HG03575 (cell line): ENCODE data around the gene ESRRG.
"Not testable (repeated sequence)": the region's sequence is repeated elsewhere in the genome, so short reads cannot be mapped to it uniquely, and the experiment has no call there.

Experiments
- ATAC-seq: cut with Tn5 transposase; IDR thresholded peaks from one replicate; pipeline ENCODE4 v1.9.1; 2021; ENCODE audit not compliant: unreplicated experiment, insufficient number of reproducible peaks, low FRiP score; ENCODE audit errors: extremely low read depth

The ESRRG gene

GRCh38 chr1:216710598-216711333 is 12.5 kb downstream of the ESRRG start:
- no peak for ATAC-seq

GRCh38 chr1:216710055-216710454 is 13.2 kb downstream of the ESRRG start:
- no peak for ATAC-seq

- ATAC-seq: no peak
Measured at GRCh38 chr1:216705676-216706075, 17.6 kb downstream of the ESRRG start.

GRCh38 chr1:216704065-216704464 is 19.2 kb downstream of the ESRRG start:
- ATAC-seq: not testable (repeated sequence)

- ATAC-seq: peak; percentile 86
Measured at GRCh38 chr1:216702170-216702569, 21.1 kb downstream of the ESRRG start.

GRCh38 chr1:216700779-216701178 is 22.4 kb downstream of the ESRRG start:
- no peak for ATAC-seq

GRCh38 chr1:216691710-216692109 is 31.5 kb downstream of the ESRRG start:
- ATAC-seq: no peak

GRCh38 chr1:216690603-216691002 is 32.6 kb downstream of the ESRRG start:
- ATAC-seq: no peak

GRCh38 chr1:216688127-216688657 is 35.0 kb downstream of the ESRRG start:
- no peak for ATAC-seq

- ATAC-seq: no peak
Measured at GRCh38 chr1:216686860-216687766, 36.1 kb downstream of the ESRRG start.

- ATAC-seq: no peak
Measured at GRCh38 chr1:216682752-216683151, 40.5 kb downstream of the ESRRG start.

GRCh38 chr1:216679108-216679507 is 44.1 kb downstream of the ESRRG start:
- no peak for ATAC-seq

GRCh38 chr1:216670118-216670883 is 52.9 kb downstream of the ESRRG start:
- ATAC-seq: no peak

- ATAC-seq: no peak
Measured at GRCh38 chr1:216666441-216666840, 56.8 kb downstream of the ESRRG start.

GRCh38 chr1:216665856-216666255 is 57.4 kb downstream of the ESRRG start:
- no peak for ATAC-seq

- ATAC-seq: no peak
Measured at GRCh38 chr1:216665406-216665805, 57.8 kb downstream of the ESRRG start.

- no peak for ATAC-seq
Measured at GRCh38 chr1:216662681-216663080, 60.5 kb downstream of the ESRRG start.

GRCh38 chr1:216660561-216660960 is 62.7 kb downstream of the ESRRG start:
- no peak for ATAC-seq

GRCh38 chr1:216653001-216653400 is 70.2 kb downstream of the ESRRG start:
- ATAC-seq: no peak
